Neural crest cell (in vitro differentiated cells): ENCODE measurements around the gene NUCB1. TPM values are rescaled to one million over a fixed set of nuclear protein-coding genes. Genes with fewer than 3 reads are reported as not detected.
"Not testable (repeated sequence)": the region's sequence is repeated elsewhere in the genome, so short reads cannot be mapped to it uniquely, and the experiment has no call there.

Source experiments
- DNase-seq: peaks from one replicate; pipeline ENCODE4 v3.0.0; 2021; ENCODE audit warnings: low read depth, mixed read lengths, low spot score
- H3K27ac Mint-ChIP-seq: one replicate; pipeline ENCODE4 v1.8.0; 2021; ENCODE audit warnings: mild to moderate bottlenecking, mixed read lengths; ENCODE audit not compliant: unreplicated experiment
- H3K27me3 Mint-ChIP-seq: 2 replicates; pipeline ENCODE4 v1.8.0; 2021; ENCODE audit warnings: low read depth, mild to moderate bottlenecking, mixed read lengths
- H3K36me3 Mint-ChIP-seq: 2 replicates; pipeline ENCODE4 v1.8.0; 2021; ENCODE audit warnings: low read depth, mild to moderate bottlenecking, mixed read lengths
- H3K4me1 Mint-ChIP-seq: 2 replicates; pipeline ENCODE4 v1.8.0; 2021; ENCODE audit warnings: mixed read lengths
- H3K4me3 Mint-ChIP-seq: one replicate; pipeline ENCODE4 v1.8.0; 2021; ENCODE audit warnings: mild to moderate bottlenecking, mixed read lengths
- H3K9me3 Mint-ChIP-seq: 2 replicates; pipeline ENCODE4 v1.8.0; 2021; ENCODE audit warnings: mixed read lengths
- total RNA-seq: library from RNA; stranded (reverse); gene quantifications from 2 replicates; pipeline ENCODE4 v1.2.1, GENCODE V29; 2021
- TF ChIP-seq, protein P1 (sequence below): fragments of 200-600 bp; sonication (generic); conservative IDR thresholded peaks from 2 replicates; pipeline ENCODE4 v1.5.0; 2021; ENCODE audit warnings: antibody characterized with exemption, mild to moderate bottlenecking

NUCB1 gene
- total RNA-seq, 1 donor from 2014 or later = 102 TPM

DNA sequence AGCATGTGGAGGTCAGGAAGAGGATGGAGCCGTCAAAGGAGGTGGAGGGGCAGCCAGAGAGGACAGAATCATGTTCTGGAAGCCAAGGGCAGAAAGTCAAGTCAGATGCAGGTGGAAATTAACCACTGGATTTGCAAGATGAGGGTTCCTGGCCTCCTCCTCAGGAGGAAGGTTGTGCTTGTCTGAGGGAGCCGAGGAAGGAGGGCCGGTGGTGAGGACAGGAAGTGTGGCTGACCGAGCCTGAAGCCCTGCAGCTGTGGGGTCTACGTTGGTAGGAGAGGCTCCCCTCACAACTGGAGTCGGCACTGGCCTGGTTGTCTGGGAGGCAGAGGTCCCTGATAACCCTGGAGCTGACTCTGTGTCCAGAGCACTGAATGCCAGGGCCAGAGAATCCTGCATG is 18.0 kb downstream of the NUCB1 start:
- TF ChIP-seq, protein P1, sequence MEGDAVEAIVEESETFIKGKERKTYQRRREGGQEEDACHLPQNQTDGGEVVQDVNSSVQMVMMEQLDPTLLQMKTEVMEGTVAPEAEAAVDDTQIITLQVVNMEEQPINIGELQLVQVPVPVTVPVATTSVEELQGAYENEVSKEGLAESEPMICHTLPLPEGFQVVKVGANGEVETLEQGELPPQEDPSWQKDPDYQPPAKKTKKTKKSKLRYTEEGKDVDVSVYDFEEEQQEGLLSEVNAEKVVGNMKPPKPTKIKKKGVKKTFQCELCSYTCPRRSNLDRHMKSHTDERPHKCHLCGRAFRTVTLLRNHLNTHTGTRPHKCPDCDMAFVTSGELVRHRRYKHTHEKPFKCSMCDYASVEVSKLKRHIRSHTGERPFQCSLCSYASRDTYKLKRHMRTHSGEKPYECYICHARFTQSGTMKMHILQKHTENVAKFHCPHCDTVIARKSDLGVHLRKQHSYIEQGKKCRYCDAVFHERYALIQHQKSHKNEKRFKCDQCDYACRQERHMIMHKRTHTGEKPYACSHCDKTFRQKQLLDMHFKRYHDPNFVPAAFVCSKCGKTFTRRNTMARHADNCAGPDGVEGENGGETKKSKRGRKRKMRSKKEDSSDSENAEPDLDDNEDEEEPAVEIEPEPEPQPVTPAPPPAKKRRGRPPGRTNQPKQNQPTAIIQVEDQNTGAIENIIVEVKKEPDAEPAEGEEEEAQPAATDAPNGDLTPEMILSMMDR = no peak
- Mint-ChIP-seq H3K27me3 (no peaks in the 10 kb centered on the region), H3K4me1 (no peaks in the 10 kb centered on the region), H3K27ac (no peak overlapping the region), H3K4me3 (no peak overlapping the region), H3K36me3 (peaks cover 18% of the 10 kb centered on the region), H3K9me3 (no peaks in the 10 kb centered on the region)
- DNase-seq = no peak

GRCh38 chr19:48918801-48919247 is 18.7 kb downstream of the NUCB1 start:
- Mint-ChIP-seq H3K4me3 (no peak overlapping the region), H3K27ac (peak overlapping the region; percentile 43), H3K9me3 (no peaks in the 10 kb centered on the region), H3K36me3 (peaks cover 17% of the 10 kb centered on the region), H3K27me3 (no peaks in the 10 kb centered on the region), H3K4me1 (no peaks in the 10 kb centered on the region)
- peak; percentile 44 for DNase-seq
- TF ChIP-seq, protein P1 = no peak

DNA sequence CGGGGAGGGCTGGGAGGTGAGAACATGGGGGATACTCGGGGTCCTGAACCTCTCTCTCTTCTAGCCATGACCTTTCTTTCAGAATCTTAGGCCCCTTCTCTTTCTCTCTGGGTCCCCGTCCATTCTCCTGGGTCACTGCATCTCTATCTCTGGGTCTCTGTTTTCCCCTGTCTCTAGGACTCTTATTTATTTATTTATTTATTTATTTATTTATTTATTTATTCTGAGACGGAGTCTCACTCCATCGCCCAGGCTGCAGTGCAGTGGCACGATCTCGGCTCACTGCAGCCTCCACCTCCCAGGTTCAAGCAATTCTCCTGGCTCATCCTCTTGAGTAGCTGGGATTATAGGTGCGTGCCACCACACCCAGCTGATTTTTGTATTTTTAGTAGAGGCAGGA is 19.2 kb downstream of the NUCB1 start:
- not testable (repeated sequence) for H3K27me3 Mint-ChIP-seq, H3K27ac Mint-ChIP-seq, H3K4me1 Mint-ChIP-seq, DNase-seq, H3K9me3 Mint-ChIP-seq, H3K4me3 Mint-ChIP-seq
- H3K36me3 Mint-ChIP-seq = peaks cover 16% of the 10 kb centered on the region

GRCh38 chr19:48920949-48921348 is 20.8 kb downstream of the NUCB1 start:
- no peak overlapping the region for H3K27ac Mint-ChIP-seq
- TF ChIP-seq, protein P1 = no peak
- no peaks in the 10 kb centered on the region for H3K4me1 Mint-ChIP-seq

GRCh38 chr19:48921721-48922500 is 21.8 kb downstream of the NUCB1 start:
- H3K27me3 Mint-ChIP-seq = peaks cover 2% of the 10 kb centered on the region
- H3K36me3 Mint-ChIP-seq = peaks cover 9% of the 10 kb centered on the region
- TF ChIP-seq, protein P1 = no peak
- no peak overlapping the region for H3K4me3 Mint-ChIP-seq
- no peak overlapping the region for H3K27ac Mint-ChIP-seq
- no peaks in the 10 kb centered on the region for H3K4me1 Mint-ChIP-seq
- no peaks in the 10 kb centered on the region for H3K9me3 Mint-ChIP-seq
- DNase-seq = no peak

More at GRCh38 chr19:48920949-48921348, 20.8 kb downstream of the NUCB1 start:
- no peaks in the 10 kb centered on the region for H3K27me3 Mint-ChIP-seq
- no peaks in the 10 kb centered on the region for H3K9me3 Mint-ChIP-seq
- no peak for DNase-seq
- H3K36me3 Mint-ChIP-seq = peaks cover 10% of the 10 kb centered on the region
- H3K4me3 Mint-ChIP-seq = no peak overlapping the region
